Measurements from ENCODE around the gene SUCLA2. TPM values are rescaled to one million over a fixed set of nuclear protein-coding genes. Genes with fewer than 3 reads are reported as not detected.

SUCLA2 gene
- total and polyA plus RNA-seq, 2 of the 8 experiments (the other 6 are each of a cell fraction or from before 2014, with no cell fraction given), result 23.5 to 78.8 TPM

DNA sequence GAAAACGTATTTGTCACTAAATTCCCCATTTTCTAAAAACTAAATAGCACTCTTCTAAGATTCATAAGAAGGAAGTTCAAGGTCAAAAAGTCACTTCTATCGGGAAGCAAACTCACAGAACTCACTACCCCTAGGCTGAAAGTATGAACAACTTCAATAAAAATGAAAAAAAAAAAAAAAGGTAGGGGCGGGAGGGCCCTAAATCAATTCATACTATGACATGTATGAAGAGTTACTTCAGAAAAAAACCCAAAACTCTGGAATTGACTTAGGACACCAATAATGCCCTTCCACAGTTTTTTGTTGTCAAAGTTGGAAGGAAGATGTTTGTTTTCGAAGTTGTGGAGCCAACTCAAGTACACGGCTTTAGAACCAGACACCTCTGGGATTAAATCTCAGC, 1.1 kb downstream of the SUCLA2 start:
- Histone ChIP-seq H3K79me2 (ENCODE audit: control insufficient read depth in 1 of 2, insufficient read depth in 2 of 2, low read length in 2 of 2) (peaks cover 6 to 48% of the 10 kb centered on the region in 2 experiments), H3K79me1 (ENCODE audit: low read depth, low read length) (no peaks in the 10 kb centered on the region; the same call in 1 of the 2 replicates), H3K4me1 (replicated peaks in 1 of 4; ENCODE audit: control insufficient read depth in 3 of 4, insufficient read depth in 4 of 4, low read length in 3 of 4) (peaks cover 0 to 4% (median 0%) of the 10 kb centered on the region in 4 experiments; a peak in 3 of 7 replicates), H3K36me3 (ENCODE audit: control insufficient read depth in 2 of 4, insufficient read depth in 4 of 4, low read length in 3 of 4) (peaks cover 0 to 13% (median 1%) of the 10 kb centered on the region in 4 experiments; a peak in 2 of 8 replicates), H2AK5ac (ENCODE audit: low read depth, low read length) (no peak overlapping the region), H3K23ac (ENCODE audit: insufficient read length) (no peak overlapping the region), H2BK15ac (ENCODE audit: low read length) (no peak overlapping the region), H3K4me3 (ENCODE audit: extremely low read depth in 1 of 4, insufficient read depth in 2 of 4, low read depth in 3 of 4, low read length in 4 of 4) (peak overlapping the region; percentile 95 to 97 (median 96)), H3K23me2 (ENCODE audit: low read depth, low read length) (peaks cover 4% of the 10 kb centered on the region), H4K91ac (replicated peaks; ENCODE audit: insufficient read length, low read length) (no peak overlapping the region), H3K27me3 (replicated peaks in 1 of 4; ENCODE audit: control insufficient read depth in 3 of 4, extremely low read depth in 1 of 4, insufficient read depth in 3 of 4, low read length in 3 of 4) (no peaks in the 10 kb centered on the region), H4K20me1 (replicated peaks in 1 of 2; ENCODE audit: control insufficient read depth in 1 of 2, insufficient read depth in 2 of 2, low read length in 2 of 2) (peaks cover 4% of the 10 kb centered on the region in 2 experiments), H2BK20ac (ENCODE audit: low read length) (no peak overlapping the region), H3K56ac (replicated peaks; ENCODE audit: insufficient read length, low read depth, low read length) (no peak overlapping the region), H2BK120ac (replicated peaks; ENCODE audit: low read depth, low read length) (no peak overlapping the region), H2BK5ac (ENCODE audit: low read depth, low read length) (no peak overlapping the region), H3K4ac (replicated peaks; ENCODE audit: insufficient read length, low read depth, low read length) (no peak overlapping the region), H2BK12ac (ENCODE audit: low read depth, low read length) (no peak overlapping the region), H3K27ac (ENCODE audit: low read depth, low read length) (no peak overlapping the region), H3K14ac (ENCODE audit: insufficient read length) (no peak overlapping the region), H3K4me2 (ENCODE audit: insufficient read depth in 1 of 2, low read depth in 2 of 2, low read length in 2 of 2) (peak overlapping the region; percentile 80 to 86), H4K8ac (ENCODE audit: extremely low read depth, insufficient read depth, low read length) (no peak overlapping the region), H3K18ac (ENCODE audit: extremely low read depth, low read length) (no peak overlapping the region), H3K9ac (replicated peaks in 1 of 4; ENCODE audit: extremely low read depth in 1 of 4, low read depth in 3 of 4, low read length in 3 of 4) (no peak overlapping the region; a peak in 1 of 7 replicates), H4K5ac (ENCODE audit: insufficient read length, low read depth, low read length) (no peak overlapping the region), H2AFZ (ENCODE audit: low read length) (no peak overlapping the region), H3K9me3 (ENCODE audit: insufficient read depth in 2 of 2, low read depth in 1 of 2, low read length in 1 of 2) (no peaks in the 10 kb centered on the region)
- ChIA-PET CTCF (ENCODE audit: partially characterized antibody) (interaction anchor here (1.3 kb wide), 1 partner anchor 15 kb away, joined by 3 read pairs; no protein-coding TSS in a partner anchor), POLR2A (ENCODE audit: partially characterized antibody) (interaction anchor here (0.7 to 6.0 kb wide), 2 partner anchors 18 to 38 kb away, joined by 3 to 43 read pairs; partner anchors contain the start of gene NUDT15)
- TF ChIP-seq TEAD4 (IDR thresholded peaks at IDR 0.05; ENCODE audit: low read depth, low read length) (no peak), CREB1 (IDR thresholded peaks at IDR 0.05) (no peak), GABPA (IDR thresholded peaks at IDR 0.05; ENCODE audit: borderline replicate concordance, insufficient read depth, low read length) (no peak), CBX8 (IDR thresholded peaks at IDR 0.05; ENCODE audit: borderline replicate concordance, low read depth, low read length) (no peak), RXRA (IDR thresholded peaks at IDR 0.05; ENCODE audit: insufficient read depth, low read depth, low read length) (no peak), SIX5 (IDR thresholded peaks at IDR 0.05; ENCODE audit: low read depth, low read length) (no peak), SRF (IDR thresholded peaks at IDR 0.05; ENCODE audit: low read depth, low read length) (no peak), SUZ12 (IDR thresholded peaks at IDR 0.05; ENCODE audit: low read length) (no peak), SIRT6 (IDR thresholded peaks at IDR 0.05; ENCODE audit: low read length) (no peak), SAP30 (IDR thresholded peaks at IDR 0.05; ENCODE audit: insufficient read depth, insufficient replicate concordance, low read length) (no peak)
- TF ChIP-seq, protein P1, sequence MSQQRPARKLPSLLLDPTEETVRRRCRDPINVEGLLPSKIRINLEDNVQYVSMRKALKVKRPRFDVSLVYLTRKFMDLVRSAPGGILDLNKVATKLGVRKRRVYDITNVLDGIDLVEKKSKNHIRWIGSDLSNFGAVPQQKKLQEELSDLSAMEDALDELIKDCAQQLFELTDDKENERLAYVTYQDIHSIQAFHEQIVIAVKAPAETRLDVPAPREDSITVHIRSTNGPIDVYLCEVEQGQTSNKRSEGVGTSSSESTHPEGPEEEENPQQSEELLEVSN (IDR thresholded peaks at IDR 0.05), result no peak
- FAIRE-seq (no peak), DNase-seq (ENCODE audit: low read depth in 1 of 2, low spot score in 2 of 2) (no peak)
- WGBS, 2 experiments (ENCODE audit: extremely low coverage in 1 of 2, insufficient coverage in 1 of 2, insufficient read length in 1 of 2, insufficient replicate concordance in 2 of 2, low coverage in 1 of 2, low lambda C conversion rate in 2 of 2, missing lambda C conversion rate in 1 of 2), result 86% methylated on average over 5 of the region's 5 CpGs; no CpG with 5 or more reads in 1 of the 2 experiments
